Measurements from ENCODE around the gene DPYD. TPM values are rescaled to one million over a fixed set of nuclear protein-coding genes. Genes with fewer than 3 reads are reported as not detected.

DPYD gene
- total RNA-seq, 1 donor from 2014 or later = 12.6 TPM

DNA sequence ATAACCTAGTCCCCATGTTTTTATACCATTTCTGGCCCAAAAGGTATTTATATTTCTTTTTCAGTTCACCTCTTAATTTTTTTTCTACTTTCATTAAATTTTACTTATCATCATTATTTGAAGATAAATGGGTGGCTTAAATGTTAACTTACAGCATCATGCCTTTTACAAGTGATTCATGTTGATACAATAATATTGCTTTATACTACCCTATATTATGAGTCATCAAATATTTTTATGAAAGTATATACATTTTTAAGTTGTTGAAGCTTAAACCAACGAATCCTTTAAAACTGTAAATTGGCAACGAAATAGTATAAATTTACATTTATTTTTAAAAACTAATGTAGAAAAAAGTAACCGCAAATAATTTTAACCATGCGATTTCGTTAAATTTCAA lies 207.9 kb downstream of the DPYD start:
- no peak for DNase-seq (ENCODE audit: low read depth in 2 of 2)

DNA sequence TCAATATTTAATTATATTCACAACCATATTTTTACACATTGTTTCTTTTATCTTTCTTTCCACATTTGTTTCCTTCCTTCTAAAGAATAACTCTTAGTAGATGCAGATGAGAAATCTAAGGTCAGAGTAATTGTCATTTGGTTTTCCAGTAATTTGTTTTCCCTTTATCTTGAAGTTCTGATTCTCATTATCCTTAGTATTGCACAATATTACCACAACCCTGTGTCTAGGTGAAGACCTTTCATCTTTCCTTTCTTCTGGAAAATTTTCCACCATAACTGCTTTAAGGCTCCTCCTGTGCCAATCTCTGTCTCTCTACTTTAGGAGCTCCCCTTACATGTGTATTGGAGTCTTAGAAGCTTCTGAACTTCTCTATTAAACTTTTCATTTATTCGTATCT lies 209.0 kb downstream of the DPYD start:
- no peak for DNase-seq (ENCODE audit: low read depth in 2 of 2)

DNA sequence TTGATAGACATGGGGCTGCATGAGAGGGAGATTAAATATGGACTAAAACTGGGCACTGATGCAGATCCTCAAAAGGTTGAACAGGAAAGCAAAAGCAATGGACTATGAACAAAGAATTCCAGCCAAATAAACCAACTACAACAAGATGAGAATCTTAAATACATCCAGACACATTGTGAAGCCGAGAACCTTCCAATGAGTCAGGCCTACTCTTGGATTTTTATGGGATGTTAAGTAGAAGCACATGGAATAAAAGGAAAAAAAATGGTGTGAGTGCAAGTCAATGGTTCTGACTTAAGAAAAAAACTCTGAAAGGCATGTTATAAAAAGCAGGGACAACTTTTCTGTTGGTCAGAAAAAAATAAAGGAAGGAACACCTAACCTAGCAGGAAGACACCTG lies 227.2 kb downstream of the DPYD start:
- DNase-seq (ENCODE audit: low read depth in 2 of 2) = no peak

DNA sequence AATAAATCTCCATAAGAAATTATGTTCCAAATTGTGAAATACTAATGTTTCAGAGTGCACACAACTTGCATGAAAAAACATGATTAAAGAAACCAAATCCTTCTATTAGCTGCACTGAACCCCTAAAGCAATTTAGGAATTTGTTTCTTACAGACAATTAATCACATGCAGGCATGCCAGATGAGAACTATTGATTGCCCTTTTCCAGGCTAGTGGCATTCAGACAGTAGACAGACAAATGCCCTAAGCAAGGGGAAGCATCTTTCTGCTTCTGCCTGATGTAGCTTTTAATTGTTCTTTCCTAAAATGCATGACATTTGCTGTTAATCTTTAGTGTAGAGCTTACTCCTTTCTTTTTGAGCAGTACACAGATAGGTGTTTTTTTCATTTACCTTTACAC lies 229.5 kb downstream of the DPYD start:
- no peak for DNase-seq (ENCODE audit: low read depth in 2 of 2)

DNA sequence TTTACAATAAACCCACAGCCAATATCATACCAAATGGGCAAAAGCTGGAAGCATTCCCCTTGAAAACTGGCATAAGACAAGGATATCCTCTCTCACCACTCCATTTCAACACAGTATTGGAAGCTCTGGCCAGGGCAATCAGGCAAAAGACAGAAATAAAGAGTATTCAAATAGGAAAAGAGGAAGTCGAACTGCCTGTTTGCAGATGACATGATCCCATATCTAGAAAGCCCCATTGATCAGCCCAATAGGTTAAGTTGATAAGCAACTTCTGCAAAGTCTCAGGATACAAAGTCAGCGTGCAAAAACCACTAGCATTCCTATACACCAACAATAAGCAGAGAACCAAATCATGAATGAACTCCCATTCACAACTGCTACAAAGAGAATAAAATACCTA lies 235.5 kb downstream of the DPYD start:
- DNase-seq (ENCODE audit: low read depth in 2 of 2) = no peak

DNA sequence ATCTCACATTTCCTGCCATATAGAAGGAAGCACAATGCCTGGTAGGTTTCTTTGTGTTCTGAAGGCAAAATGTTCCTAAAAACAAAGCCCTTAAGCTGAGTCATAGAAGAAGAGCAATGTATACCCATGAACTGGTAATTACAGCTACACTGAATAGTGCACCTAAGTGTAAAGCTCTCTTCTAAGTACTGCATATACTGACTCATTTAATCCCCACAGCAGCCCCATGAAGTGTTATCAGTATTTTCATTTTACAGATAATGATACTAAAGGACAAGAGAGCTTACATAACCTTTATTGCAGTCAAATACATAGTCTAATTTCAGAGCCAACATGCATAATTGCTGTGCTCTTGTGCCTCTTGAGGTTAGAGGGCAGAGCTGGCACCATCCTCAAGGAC lies 239.9 kb downstream of the DPYD start:
- DNase-seq (ENCODE audit: low read depth in 2 of 2) = peak in 1 of 2 donors; percentile 38

DNA sequence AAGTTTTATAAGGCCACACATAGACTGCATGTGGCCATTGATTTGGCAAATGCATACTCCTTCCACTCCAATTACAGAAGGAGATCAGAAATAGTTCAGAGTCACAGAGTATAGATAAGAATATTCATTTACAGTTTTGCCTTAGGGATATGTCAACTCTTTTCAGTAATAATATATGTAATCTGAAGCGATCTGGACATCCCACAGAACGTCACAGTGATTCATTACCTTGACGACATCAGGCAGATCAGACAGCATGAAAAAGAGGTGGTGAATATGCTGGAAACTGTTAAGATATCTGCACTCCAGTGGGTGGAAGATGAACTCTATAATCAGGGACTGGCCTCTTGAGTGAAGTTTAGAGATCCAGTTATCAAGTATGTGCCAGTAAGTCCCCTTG lies 240.4 kb downstream of the DPYD start:
- DNase-seq (ENCODE audit: low read depth in 2 of 2) = no peak

DNA sequence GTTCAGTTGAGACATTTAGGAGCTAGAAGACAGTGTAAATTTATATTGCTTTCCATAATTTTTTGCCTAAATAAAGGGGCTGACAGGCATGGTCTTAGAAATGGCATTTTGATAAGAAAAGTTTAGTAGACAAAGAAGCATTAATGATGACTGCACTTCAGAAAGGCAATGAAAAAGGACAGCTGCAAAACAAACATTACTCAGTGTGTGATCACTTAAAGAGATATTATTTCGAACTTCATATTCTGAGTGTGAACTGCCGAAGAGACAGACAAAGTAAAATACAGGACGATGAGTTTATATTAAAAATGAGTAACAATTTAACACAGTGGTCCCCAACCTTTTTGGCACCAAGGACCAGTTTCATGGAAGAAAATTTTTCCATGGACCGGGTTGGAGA lies 243.1 kb downstream of the DPYD start:
- DNase-seq (ENCODE audit: low read depth in 2 of 2) = no peak

DNA sequence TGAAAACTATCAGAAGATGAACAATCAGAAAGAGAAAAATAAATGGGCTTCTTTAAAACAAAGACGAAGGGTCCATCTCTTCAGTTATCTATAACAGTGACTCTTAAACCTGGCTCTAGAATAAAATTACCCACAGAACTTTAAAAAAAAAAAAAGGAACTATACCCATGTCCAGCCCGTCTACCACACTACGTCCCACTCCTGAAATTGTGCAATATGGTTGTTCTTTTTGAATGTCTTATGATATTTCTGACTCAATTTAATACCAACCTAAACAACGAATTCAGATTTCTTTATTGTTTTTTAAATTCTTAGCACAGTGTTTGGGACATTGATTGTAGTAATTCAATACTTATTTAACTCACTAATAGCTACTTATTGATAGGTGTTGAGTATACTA lies 246.3 kb downstream of the DPYD start:
- DNase-seq (ENCODE audit: low read depth in 2 of 2) = no peak

DNA sequence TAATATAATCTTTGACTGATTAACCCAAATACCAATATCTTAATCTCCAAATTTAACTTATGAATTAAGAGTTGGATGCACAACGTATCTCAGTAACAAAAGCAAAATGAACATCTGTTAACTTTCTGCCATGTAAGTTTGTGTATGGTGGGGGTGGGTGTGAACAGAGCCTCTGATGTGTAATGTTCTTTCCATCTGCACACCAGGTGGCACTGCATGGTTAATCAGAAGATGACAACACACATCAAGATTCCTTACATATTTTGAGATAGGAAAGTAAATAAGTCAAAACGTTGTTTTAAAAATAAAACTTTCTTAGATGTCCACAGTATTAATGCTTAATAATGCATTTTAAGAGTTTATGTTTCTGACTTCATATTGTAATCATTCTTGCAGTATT lies 251.9 kb downstream of the DPYD start:
- DNase-seq (ENCODE audit: low read depth in 2 of 2) = peak; percentile 5 to 66

DNA sequence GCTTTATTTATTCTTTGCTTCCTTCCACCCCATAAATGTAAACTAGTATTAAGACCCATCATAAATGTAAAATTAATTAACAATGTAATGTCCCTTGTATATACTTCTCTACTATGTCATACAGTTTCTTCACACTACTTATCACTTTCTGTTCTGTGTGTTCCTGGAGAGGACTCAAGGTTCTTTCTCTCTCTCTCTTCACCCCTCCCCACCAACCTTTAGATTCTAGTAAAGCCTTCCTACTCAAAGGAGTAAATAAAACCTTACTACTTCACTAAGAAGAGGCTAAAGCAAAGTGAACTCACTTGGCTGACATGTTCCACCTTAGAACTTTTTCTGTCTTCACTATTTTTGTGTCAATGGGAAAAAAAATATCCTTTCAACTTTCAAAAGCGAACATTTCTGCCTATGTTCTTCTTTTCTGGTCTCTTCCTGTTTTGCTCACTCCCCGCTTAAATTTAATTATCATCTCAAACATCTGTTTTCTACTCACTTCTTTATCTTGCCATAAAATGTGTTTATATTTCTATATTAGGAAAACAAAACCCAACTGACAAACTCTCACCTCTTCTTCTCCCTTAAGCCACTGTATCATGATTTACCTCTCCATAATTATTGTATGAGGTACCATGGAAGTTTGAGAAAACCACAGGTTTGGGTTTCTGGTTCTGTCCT lies 260.3 kb downstream of the DPYD start:
- DNase-seq (ENCODE audit: low read depth in 2 of 2) = no peak

DNA sequence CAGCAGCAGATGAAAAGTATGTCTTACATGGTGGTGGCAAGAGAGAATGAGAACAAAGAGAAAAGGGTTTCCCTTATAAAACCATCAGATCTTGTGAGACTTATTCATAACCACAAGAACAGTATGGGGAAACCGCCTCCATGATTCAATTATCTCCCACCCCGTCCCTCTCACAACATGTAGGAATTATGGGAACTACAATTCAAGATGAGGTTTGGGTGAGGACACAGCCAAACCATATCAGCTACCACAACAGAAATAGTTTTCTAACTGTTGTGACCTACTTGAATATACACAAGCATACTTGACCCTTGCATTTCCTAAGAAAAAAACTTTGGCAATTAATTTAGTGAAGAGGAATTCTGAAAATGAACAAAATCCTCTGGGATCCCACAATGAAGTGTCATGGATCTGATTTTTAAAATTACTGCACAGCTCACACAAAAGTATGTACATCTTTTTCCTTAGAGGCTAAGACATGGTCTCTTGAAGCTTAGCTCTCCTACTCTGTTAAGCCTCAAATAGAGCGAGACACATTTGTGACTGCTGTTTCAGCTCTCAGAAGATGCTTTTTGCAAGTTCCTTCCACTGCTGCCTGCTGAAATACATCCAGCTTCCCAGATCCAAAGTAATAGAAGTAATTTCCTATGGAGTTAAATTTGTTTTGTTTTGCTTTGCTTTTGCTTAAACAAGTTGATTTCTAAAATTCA lies 265.8 kb downstream of the DPYD start:
- no peak for DNase-seq (ENCODE audit: low read depth in 2 of 2)

DNA sequence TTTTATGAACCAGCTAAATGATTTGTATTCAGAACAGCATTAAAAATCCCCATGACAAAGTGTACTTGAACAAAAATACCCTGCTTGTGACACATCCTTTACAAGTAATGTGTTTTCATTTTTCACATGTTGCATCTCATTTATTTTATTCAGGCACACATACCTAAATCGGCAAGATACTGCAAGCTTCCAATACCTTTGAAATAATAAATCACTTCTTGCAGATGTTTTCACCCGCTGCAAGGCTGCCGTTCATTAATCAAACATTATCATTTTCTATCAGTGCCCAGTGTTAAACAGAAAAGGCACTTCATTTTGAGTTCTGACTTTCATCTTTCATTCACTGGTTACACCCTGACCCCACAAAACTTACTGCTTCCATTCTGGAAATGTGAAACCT lies 269.6 kb downstream of the DPYD start:
- no peak for DNase-seq (ENCODE audit: low read depth in 2 of 2)

DNA sequence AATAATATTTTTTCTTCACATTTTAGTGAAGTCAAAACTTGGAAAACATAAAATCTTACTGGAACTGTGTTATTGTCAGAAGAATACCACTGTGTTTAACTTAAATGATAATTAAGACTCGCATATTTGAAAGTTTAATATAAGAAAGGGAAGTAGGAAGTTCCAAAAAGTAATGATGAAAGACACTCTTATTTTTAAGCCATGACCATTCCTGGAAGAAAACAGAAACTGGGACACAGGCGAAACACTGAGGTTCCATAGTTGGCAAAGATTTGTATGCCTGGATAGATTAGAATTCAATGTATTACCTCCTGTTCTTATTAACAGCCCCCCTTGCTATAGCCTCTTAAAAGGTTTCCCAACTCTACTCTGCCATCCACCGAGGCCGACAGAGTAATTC lies 271.2 kb downstream of the DPYD start:
- no peak for DNase-seq (ENCODE audit: low read depth in 2 of 2)

DNA sequence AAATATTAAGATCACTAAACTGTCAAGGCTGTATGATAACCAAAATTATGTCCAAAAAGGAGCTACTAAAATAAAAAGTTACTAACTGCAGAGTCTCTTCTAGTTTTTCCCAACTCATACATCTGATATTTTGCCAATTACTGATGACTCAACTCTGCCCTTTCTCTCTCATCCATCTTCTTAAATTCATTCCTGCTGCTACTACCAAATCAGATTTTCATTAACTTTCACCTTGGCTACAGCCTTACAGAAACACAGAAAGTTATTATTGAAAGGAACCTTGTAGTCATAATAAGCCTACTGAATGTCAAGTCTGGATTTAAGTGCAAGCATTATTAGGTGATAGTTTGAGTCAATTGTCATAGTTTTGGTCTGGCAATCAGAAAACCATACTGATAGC lies 273.1 kb downstream of the DPYD start:
- DNase-seq (ENCODE audit: low read depth in 2 of 2) = no peak

DNA sequence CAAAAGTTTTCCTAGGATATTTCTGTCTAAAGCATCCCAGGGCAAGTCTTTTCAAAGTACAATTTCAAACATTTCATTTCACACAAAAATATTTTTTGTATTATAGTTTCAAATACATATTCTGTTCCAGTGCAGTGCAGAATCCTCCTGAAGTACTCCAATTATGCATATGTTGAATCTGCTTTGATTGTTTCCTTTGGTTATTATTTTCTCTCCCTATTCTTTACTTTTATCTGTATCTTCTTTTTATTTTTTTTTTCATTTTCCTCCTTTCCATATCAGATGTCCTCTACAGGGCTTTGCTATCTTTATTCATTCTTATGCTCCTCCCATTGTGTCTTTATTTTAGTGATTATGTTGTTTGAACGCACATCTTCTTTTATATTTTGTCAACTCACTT lies 274.8 kb downstream of the DPYD start:
- DNase-seq (ENCODE audit: low read depth in 2 of 2) = no peak

DNA sequence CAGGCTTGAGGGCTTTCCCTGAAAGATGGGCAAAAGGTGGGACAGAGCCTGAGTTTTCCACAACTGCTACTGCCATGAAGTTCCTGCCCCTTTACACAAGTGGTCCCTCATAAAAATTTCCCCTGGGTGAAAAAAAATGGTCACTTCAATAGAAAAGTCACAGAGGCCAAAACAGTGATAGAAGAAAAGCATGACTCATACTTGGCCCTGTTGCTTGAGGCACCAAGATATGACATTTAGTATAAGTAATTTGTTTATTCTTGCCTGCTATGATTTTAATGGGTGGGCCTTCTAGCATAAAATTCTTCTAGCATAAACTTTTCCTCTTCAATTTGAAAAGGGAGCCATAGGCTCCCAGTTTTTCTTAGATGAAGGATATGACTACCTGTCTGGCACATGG lies 280.2 kb downstream of the DPYD start:
- DNase-seq (ENCODE audit: low read depth in 2 of 2) = peak in 1 of 2 donors; percentile 9

DNA sequence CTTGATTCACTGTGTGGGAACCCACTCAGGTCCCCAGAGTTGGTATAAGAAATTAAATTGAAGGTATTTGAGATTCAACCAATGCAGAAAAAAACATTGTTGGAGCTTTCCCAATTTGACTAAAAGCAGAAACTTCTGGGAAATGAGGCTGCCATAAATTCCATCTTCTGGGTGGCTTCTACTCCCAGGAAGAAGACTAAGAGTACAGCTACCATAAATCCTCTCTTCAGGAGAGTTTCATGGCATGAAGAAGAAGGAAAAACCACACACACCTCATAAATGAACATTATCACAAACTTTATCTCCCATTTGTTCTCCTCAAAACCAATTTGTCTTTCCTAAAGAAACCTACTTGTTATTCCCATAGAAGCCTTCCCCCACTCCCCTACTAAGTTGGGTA lies 283.9 kb downstream of the DPYD start:
- no peak for DNase-seq (ENCODE audit: low read depth in 2 of 2)

DNA sequence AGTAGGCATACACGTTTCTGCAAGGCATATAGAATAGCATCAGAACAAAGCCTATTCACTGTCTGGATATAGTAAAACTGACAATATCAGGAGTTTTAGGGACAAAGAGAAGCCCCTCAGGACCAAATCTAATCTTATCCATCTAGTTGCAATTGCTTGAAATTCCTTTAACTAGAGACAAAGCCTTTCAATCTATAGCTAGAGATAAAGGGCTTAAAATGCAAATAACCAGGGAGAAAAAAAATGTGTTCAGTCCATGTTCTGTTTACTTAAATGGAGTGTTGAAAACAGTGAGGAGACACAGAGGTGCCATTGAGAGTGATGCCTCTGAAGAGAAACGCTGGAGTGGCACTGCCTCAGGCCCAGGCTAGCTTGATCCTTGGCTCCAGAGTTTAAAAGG lies 286.1 kb downstream of the DPYD start:
- DNase-seq (ENCODE audit: low read depth in 2 of 2) = no peak

DNA sequence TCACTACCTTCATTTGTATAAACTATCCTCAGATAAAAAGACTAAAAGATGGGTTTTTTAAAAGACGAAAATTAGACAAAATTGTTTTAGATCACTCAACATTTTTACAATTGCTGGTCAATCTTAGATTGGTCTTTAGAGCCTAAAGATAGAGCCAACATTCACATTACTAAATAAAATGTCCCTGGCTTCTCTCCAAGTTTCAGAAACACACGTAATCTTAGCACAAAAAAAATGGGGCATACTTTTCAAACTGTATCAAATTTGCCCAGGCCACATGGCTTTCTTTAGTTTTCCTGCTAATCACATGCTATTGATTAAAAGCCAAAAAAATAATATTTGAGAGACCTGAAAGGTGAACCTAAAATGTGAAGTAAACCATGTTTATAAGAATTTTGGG lies 288.1 kb downstream of the DPYD start:
- DNase-seq (ENCODE audit: low read depth in 2 of 2) = peak in 1 of 2 donors; percentile 8

DNA sequence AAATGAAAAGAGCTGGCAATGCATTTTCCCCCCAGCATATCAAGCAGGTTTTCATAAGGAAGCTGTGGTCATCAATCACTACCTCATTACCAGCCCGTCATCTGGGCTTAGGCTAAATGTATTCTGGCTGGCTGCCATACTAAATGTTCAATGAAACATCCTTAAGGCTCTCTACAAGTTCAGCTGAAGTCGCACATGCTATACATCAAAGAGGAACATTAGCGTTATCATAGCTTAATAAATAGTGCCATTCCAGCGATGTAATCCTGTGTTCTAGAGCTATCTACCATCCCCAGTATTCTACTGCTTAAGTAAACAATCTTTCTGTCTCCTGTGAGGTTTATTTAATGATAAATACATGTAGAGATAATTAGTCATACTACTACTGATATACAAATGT lies 288.8 kb downstream of the DPYD start:
- peak in 1 of 2 donors; percentile 76 for DNase-seq (ENCODE audit: low read depth in 2 of 2)

DNA sequence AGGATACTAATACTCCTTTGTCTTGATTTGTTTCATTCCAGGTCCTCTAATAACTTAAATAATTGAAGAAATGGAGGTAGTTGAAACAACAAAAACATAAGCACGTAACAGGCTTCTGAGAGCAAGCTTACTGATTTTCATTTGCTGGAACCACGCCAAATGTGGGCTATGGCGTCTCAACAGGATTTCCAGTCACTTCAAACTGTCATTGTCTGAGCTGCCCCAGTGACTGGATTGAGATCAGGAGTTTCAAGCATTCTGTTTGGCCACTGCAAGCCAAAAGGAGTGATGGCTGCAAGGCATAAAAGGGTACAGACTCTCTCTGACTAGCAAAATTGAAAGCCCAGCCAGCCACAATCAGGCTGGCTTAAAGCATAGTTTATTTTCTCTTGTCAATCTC lies 289.9 kb downstream of the DPYD start:
- DNase-seq (ENCODE audit: low read depth in 2 of 2) = peak; percentile 12 to 76

DNA sequence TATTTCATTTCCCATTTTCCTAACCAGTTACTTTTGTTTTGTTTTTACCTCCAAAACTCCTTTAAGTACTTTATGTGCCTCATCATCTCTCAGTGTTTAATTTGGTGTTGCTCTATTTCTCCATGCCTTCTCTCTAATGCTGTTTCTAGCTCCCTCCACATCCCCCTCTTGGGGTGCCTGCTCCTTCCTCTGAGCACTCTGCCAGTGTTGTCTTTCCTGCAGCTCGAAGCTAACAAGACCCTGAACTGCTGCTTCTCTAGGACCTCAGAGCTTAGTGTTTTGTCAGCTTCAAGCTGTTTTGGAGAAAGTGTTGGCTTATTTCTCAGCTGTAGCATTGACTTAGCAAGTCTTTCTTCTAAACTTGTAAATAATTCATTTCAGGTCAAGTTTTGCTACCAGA lies 290.6 kb downstream of the DPYD start:
- no peak for DNase-seq (ENCODE audit: low read depth in 2 of 2)

DNA sequence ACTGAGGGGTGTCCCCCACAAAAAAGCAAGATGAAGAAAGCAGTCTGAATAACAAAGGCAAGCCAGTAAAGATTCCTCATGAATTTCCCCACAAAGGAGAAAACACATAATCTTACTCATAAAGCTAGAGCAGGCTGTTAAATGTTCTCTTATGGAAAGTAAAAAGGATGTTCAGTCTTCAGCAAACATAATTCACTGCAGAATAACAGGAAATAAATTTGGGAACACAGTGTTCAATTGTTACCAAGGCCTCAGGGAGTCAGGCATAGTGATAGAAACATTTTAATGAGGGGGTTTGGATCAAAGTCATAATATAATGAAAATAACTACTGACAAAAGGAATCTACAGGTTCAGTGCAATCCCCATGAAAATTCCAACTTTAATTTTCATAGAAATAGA lies 297.6 kb downstream of the DPYD start:
- peak in 1 of 2 donors; percentile 40 for DNase-seq (ENCODE audit: low read depth in 2 of 2)
